ENCODE results near the gene HAPLN2.
A peak's percentile ranks its signal among the peaks of the same experiment; 100 is the strongest.

The HAPLN2 gene

DNA sequence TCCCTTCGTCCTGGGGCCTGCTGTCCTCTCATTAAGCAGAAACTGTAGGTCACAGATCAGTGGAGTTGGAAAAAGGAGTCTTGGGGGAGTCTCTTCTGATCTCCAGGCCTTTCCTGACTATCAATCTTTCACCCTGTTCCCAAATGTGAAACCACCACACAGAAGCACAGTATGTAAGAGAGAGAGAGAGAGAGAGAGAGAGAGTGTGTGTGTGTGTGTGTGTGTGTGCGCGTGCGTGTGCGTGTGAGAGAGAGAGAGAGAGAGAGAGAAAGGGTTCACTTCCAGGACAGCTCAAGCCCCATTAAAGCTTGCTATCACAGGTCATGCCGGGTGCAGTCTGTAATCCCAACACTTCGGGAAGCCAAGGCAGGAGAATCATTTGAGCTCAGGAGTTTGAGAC lies 41.2 kb upstream of the HAPLN2 start:
- no peak for DNase-seq (ENCODE audit: low read depth)
- no peak for TF ChIP-seq CTCF (IDR thresholded peaks at IDR 0.05; ENCODE audit: low read depth, low read length, missing control alignments)
- no peak overlapping the region for H3K4me3 ChIP-seq (ENCODE audit: low read depth, low read length)

GRCh38 chr1:156579472-156579871 lies 39.7 kb upstream of the HAPLN2 start, which contains the start of gene TTC24:
TSS of gene TTC24 (plus strand) at chr1:156579723. CDS start at chr1:156581365, 1,642 bp downstream.
- no peak for DNase-seq (ENCODE audit: low read depth)
- TF ChIP-seq CTCF (IDR thresholded peaks at IDR 0.05; ENCODE audit: low read depth, low read length, missing control alignments): no peak
- H3K4me3 ChIP-seq (ENCODE audit: low read depth, low read length): no peak within 1 kb of the TSS

- peak overlapping the region; percentile 25 for H3K4me3 ChIP-seq (ENCODE audit: low read depth, low read length)
- no peak for TF ChIP-seq CTCF (IDR thresholded peaks at IDR 0.05; ENCODE audit: low read depth, low read length, missing control alignments)
- no peak for DNase-seq (ENCODE audit: low read depth)
These were observed 37.4 kb upstream of the HAPLN2 start for GRCh38 chr1:156581661-156582387.

GRCh38 chr1:156582388-156583017 lies 36.7 kb upstream of the HAPLN2 start:
- DNase-seq (ENCODE audit: low read depth): no peak
- peak overlapping the region; percentile 25 for H3K4me3 ChIP-seq (ENCODE audit: low read depth, low read length)
- TF ChIP-seq CTCF (IDR thresholded peaks at IDR 0.05; ENCODE audit: low read depth, low read length, missing control alignments): peak; percentile 33

- no peak overlapping the region for H3K4me3 ChIP-seq (ENCODE audit: low read depth, low read length)
- peak; percentile 96 for TF ChIP-seq CTCF (IDR thresholded peaks at IDR 0.05; ENCODE audit: low read depth, low read length, missing control alignments)
- peak; percentile 82 for DNase-seq (ENCODE audit: low read depth)
These were observed 35.2 kb upstream of the HAPLN2 start for GRCh38 chr1:156583821-156584622.

GRCh38 chr1:156584813-156585212 lies 34.4 kb upstream of the HAPLN2 start:
- no peak for DNase-seq (ENCODE audit: low read depth)
- H3K4me3 ChIP-seq (ENCODE audit: low read depth, low read length): no peak overlapping the region
- peak; percentile 62 for TF ChIP-seq CTCF (IDR thresholded peaks at IDR 0.05; ENCODE audit: low read depth, low read length, missing control alignments)

All from GM12864 (cell line).